GM10248 (cell line): Measurements from ENCODE around the gene PSAP.

Experiments used
- CTCF ChIA-PET: fragments of 300-600 bp; sonication (Branson Sonifier 250); formaldehyde crosslinking; extraction: SDS; loops from one replicate; lab custom pipeline; 2021; ENCODE audit warnings: antibody characterized with exemption; lab: Yijun Ruan, JAX
- POLR2A ChIA-PET: fragments of 350-650 bp; sonication (Branson Sonifier 250); formaldehyde crosslinking; extraction: SDS; loops from one replicate; lab custom pipeline; 2020; ENCODE audit warnings: antibody characterized with exemption; lab: Yijun Ruan, JAX
- DNase-seq: peaks from one replicate; pipeline ENCODE4 v3.0.0; 2012; ENCODE audit errors: extremely low spot score
- CTCF ChIP-seq: IDR thresholded peaks from 2 replicates; pipeline ENCODE4 v1.5.1; 2012; ENCODE audit warnings: mild to moderate bottlenecking, low read depth; ENCODE audit errors: extremely low read depth, missing control alignments, control extremely low read depth

PSAP gene

GRCh38 chr10:71811351-71811750, 39.7 kb downstream of the PSAP start:
- POLR2A ChIA-PET, result interaction anchor here (0.6 kb wide), 2 partner anchors 40 to 85 kb away, joined by 4 read pairs; no protein-coding TSS in a partner anchor
- DNase-seq, result no peak
- TF ChIP-seq CTCF, result no peak
- CTCF ChIA-PET, result interaction anchor here (0.6 to 5.1 kb wide), 37 partner anchors 8 to 509 kb away, joined by 3 to 34 read pairs (median 4); partner anchors contain the start of genes SLC29A3 and VSIR

GRCh38 chr10:71810048-71810750, 40.9 kb downstream of the PSAP start:
- POLR2A ChIA-PET, result no interaction called here

GRCh38 chr10:71809628-71810027, 41.4 kb downstream of the PSAP start:
- ChIA-PET CTCF (no interaction called here), POLR2A (interaction anchor here (0.6 to 0.7 kb wide), 2 partner anchors 21 to 27 kb away, joined by 5 to 11 read pairs; no protein-coding TSS in a partner anchor)
- DNase-seq, result no peak

More at GRCh38 chr10:71810048-71810750, 40.9 kb downstream of the PSAP start:
- no peak for DNase-seq
- TF ChIP-seq CTCF, result no peak
- CTCF ChIA-PET, result interaction anchor here (1.4 to 3.4 kb wide), 5 partner anchors 26 to 103 kb away, joined by 3 to 18 read pairs (median 14); partner anchors contain the start of gene VSIR

GRCh38 chr10:71807557-71808510, 43.2 kb downstream of the PSAP start:
- ChIA-PET POLR2A (no interaction called here), CTCF (interaction anchor here (1.1 to 2.0 kb wide), 2 partner anchors 89 to 99 kb away, joined by 3 to 5 read pairs; no protein-coding TSS in a partner anchor)
- TF ChIP-seq CTCF, result no peak
- DNase-seq, result no peak

More at GRCh38 chr10:71809628-71810027, 41.4 kb downstream of the PSAP start:
- TF ChIP-seq CTCF, result no peak

GRCh38 chr10:71806704-71807556, 44.1 kb downstream of the PSAP start:
- no peak for DNase-seq
- ChIA-PET POLR2A (interaction anchor here (0.7 kb wide), 1 partner anchor 24 kb away, joined by 5 read pairs; no protein-coding TSS in a partner anchor), CTCF (interaction anchor here (1.5 to 2.0 kb wide), 3 partner anchors 44 to 98 kb away, joined by 3 to 5 read pairs (median 3); partner anchors contain the start of gene PSAP)
- TF ChIP-seq CTCF, result no peak
